Adrenal gland (tissue), 19 donors: ENCODE data around the gene GPR158. TPM values are rescaled to one million over a fixed set of nuclear protein-coding genes. Genes with fewer than 3 reads are reported as not detected.
A peak's percentile ranks its signal among the peaks of the same experiment; 100 is the strongest.

Experiments
- DNase-seq, 7 donors: peaks; one replicate each; pipeline ENCODE4 v3.0.0-alpha.2; 2019 to 2020
- H3K27ac ChIP-seq, 5 donors: fragments of 200-600 bp; sonication (generic) in 4 of 5; 1 replicate in 3 of 5; 2 replicates in 2 of 5; pipeline versions ENCODE4 v1.5.1 to v1.8.0; 2016 to 2020; ENCODE audit warnings: mild to moderate bottlenecking in 1 of 5
- H3K27me3 ChIP-seq: fragments of 200-600 bp; 2 replicates; pipeline ENCODE4 v1.8.0; 2021
- H3K36me3 ChIP-seq, 2 donors: fragments of 200-600 bp; replicated peaks in 1 of 2; 1 replicate in 1 of 2; 2 replicates in 1 of 2; pipeline versions ENCODE4 v1.5.1 to v1.8.0; 2018 to 2022
- H3K4me1 ChIP-seq, 2 donors: fragments of 200-600 bp; replicated peaks in 1 of 2; 1 replicate in 1 of 2; 2 replicates in 1 of 2; pipeline versions ENCODE4 v1.5.1 to v1.8.0; 2018 to 2021
- H3K4me3 ChIP-seq, 4 donors: fragments of 200-600 bp; sonication (generic) in 3 of 4; one replicate each; pipeline ENCODE4 v1.5.1; 2016 to 2018
- H3K9me3 ChIP-seq, 3 donors: fragments of 200-600 bp; sonication (generic) in 1 of 3; replicated peaks in 1 of 3; 1 replicate in 2 of 3; 2 replicates in 1 of 3; pipeline versions ENCODE4 v1.5.1 to v1.8.0; 2016 to 2021
- POLR2A ChIP-seq, 2 donors: fragments of 450-650 bp; IDR thresholded peaks; one replicate each; pipeline ENCODE4 v1.6.1; 2017; ENCODE audit warnings: antibody characterized with exemption in 2 of 2, mild to moderate bottlenecking in 2 of 2, moderate library complexity in 1 of 2
- WGBS, 4 donors: extraction: QIAGEN DNeasy Blood & Tissue Kit in 2 of 4; methylation state at CpG; one replicate each; pipeline versions ENCODE4 v1.1.5 to v1.1.7; 2013 to 2017; 5-methylcytosine and 5-hydroxymethylcytosine counted together
- intact Hi-C, 2 donors: fragments of 100-400 bp; cut with DNase I; formaldehyde crosslinking; loops; one replicate each; pipeline versions ENCODE4 v1.14.1 to v1.15.0; 2022 to 2023
- long read RNA-seq, 10 donors: library from polyadenylated mRNA in 3 of 10; unstranded in 2 of 10; stranded (forward) in 1 of 10; transcript quantifications; one replicate each; pipeline ENCODE4 v2.0.0 and lab custom pipeline, GENCODE V29; 2021 to 2026
- polyA plus RNA-seq, 3 donors: library from polyadenylated mRNA; stranded (reverse); fragments of 200-250 nt in 2 of 3; fragments of 350-450 nt in 1 of 3; fragmentation: Illumina TruSeq in 1 of 3; extraction: RNeasy Lipid Tissue Mini Kit (QIAGEN cat#74804) in 1 of 3; gene quantifications; one replicate each; pipeline ENCODE4 v1.2.3, GENCODE V29; 2013 to 2014
- total RNA-seq, 9 donors: library from RNA; depleted of rRNA in 4 of 9; stranded (reverse); fragments of >200 nt in 4 of 9; fragments of 120-200 nt in 1 of 9; fragmentation: NEBNext Ultra II Directional in 1 of 9; extraction: Animal tissue kit (Norgen Biotek cat#: 25700) in 1 of 9; gene quantifications; one replicate each; pipeline versions ENCODE4 v1.1.0 to v1.2.4, GENCODE V29; 2013 to 2023
- TF ChIP-seq, protein P1 (sequence below), 6 experiments: fragments of 450-650 bp in 4 of 6; fragments of 200-600 bp in 2 of 6; sonication (generic) in 1 of 6; IDR thresholded peaks; 1 replicate in 5 of 6; 2 replicates in 1 of 6; pipeline versions ENCODE4 v1.5.1 to v1.8.0; 2016 to 2021; ENCODE audit warnings: antibody characterized with exemption in 6 of 6, mild to moderate bottlenecking in 2 of 6, moderate library complexity in 1 of 6
- donor health status: healthy with polysubstance abuse.
- donor health status: Bipolar disorder and iron deficiency.
- donor health status: DM: yes; HTN: yes; CAD: no.
- donor health status: DM: no; HTN: no; CAD: no.
- donor health status: DM: no; HTN: no; CAD: no.
- donor health status: DM: yes; HTN: yes; CAD: no.

Gene GPR158
- 1 to 10 TPM in 4 of 9 donors, under 1 TPM in 3, not detected in 2; 0.04 to 2.5 (median 1.2) TPM for total RNA-seq
- polyA plus RNA-seq, result 1 to 10 TPM in 1 of 3 donors, under 1 TPM in 2; 0.24 to 2.3 (median 0.64) TPM
- long read RNA-seq, donor 1, result 0 reads
- long read RNA-seq, donor 2, result 0 reads
- long read RNA-seq, donor 3, full-length matches to known transcripts, result 1 of 1 reads
- long read RNA-seq, donor 3, partial matches to known transcripts, result 0 of 1 reads
- long read RNA-seq, donor 3, other reads (novel, unspliced or antisense), result 0 of 1 reads
- long read RNA-seq, donor 4, result 0 reads
- long read RNA-seq, donor 5, result 0 reads
- long read RNA-seq, donor 6, full-length matches to known transcripts, result 1 of 1 reads
- long read RNA-seq, donor 6, partial matches to known transcripts, result 0 of 1 reads
- long read RNA-seq, donor 6, other reads (novel, unspliced or antisense), result 0 of 1 reads
- long read RNA-seq, donor 7, result 0 reads
- long read RNA-seq, donor 8, result 0 reads
- long read RNA-seq, donor 9, result 0 reads
- long read RNA-seq, donor 10, result 0 reads

GRCh38 chr10:25174461-25175230 is at the start of gene GPR158:
GPR158 (plus strand) TSS chr10:25175001; CDS start chr10:25175421, 420 bp downstream.
- DNase-seq, result peak; percentile 86 to 96 (median 93)
- Histone ChIP-seq H3K4me3 (peak within 1 kb of the TSS in 2 of 4 donors; percentile 45 to 55), H3K27ac (peak within 1 kb of the TSS in 1 of 5 donors; percentile 47), H3K4me1 (peaks cover 13% of the 10 kb centered on the region in 2 donors), H3K9me3 (no peaks in the 10 kb centered on the region), H3K27me3 (peaks cover 28% of the 10 kb centered on the region), H3K36me3 (no peaks in the 10 kb centered on the region)
- TF ChIP-seq POLR2A (IDR thresholded peaks at IDR 0.05), result peak; percentile 21 to 63
- TF ChIP-seq, protein P1, sequence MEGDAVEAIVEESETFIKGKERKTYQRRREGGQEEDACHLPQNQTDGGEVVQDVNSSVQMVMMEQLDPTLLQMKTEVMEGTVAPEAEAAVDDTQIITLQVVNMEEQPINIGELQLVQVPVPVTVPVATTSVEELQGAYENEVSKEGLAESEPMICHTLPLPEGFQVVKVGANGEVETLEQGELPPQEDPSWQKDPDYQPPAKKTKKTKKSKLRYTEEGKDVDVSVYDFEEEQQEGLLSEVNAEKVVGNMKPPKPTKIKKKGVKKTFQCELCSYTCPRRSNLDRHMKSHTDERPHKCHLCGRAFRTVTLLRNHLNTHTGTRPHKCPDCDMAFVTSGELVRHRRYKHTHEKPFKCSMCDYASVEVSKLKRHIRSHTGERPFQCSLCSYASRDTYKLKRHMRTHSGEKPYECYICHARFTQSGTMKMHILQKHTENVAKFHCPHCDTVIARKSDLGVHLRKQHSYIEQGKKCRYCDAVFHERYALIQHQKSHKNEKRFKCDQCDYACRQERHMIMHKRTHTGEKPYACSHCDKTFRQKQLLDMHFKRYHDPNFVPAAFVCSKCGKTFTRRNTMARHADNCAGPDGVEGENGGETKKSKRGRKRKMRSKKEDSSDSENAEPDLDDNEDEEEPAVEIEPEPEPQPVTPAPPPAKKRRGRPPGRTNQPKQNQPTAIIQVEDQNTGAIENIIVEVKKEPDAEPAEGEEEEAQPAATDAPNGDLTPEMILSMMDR (IDR thresholded peaks at IDR 0.05), result no peak
- intact Hi-C loops, result no loop called here
- WGBS, 4 donors, result 2% methylated on average over 10 to 83 of the region's 83 CpGs

DNA sequence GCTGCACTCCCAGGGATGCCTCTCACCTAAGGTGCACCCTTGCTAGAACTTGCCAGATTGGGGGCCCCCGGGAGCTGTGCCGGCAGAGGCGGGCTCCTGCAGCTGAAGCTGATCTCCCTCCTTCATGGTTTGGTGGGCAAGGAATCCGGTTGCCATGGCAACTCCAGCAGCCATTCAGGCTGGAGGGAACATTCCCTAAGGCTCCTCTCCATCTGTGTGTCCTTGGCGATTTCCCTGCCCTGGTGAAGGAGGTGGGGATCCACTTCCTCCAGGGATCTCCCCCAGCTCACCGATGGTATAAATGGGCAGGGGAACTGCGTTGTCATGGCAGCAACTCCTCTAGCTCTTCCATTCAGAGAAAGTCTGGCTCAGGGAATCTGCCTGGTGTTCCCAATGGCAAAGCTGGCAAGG is 49.6 kb upstream of the GPR158 start:
- Histone ChIP-seq H3K9me3 (no peaks in the 10 kb centered on the region), H3K4me3 (no peak overlapping the region), H3K36me3 (no peaks in the 10 kb centered on the region), H3K4me1 (no peaks in the 10 kb centered on the region), H3K27me3 (no peaks in the 10 kb centered on the region), H3K27ac (no peak overlapping the region)
- 23 to 37% (median 30%) methylated on average over 6 to 7 of the region's 7 CpGs for WGBS, 4 donors
- no peak for TF ChIP-seq POLR2A (IDR thresholded peaks at IDR 0.05)
- TF ChIP-seq, protein P1 (IDR thresholded peaks at IDR 0.05), result no peak
- intact Hi-C loops, result no loop called here
- no peak for DNase-seq

GRCh38 chr10:25129592-25129991 is 45.2 kb upstream of the GPR158 start:
- Histone ChIP-seq H3K27me3 (no peaks in the 10 kb centered on the region), H3K36me3 (no peaks in the 10 kb centered on the region), H3K27ac (no peak overlapping the region), H3K9me3 (no peaks in the 10 kb centered on the region), H3K4me3 (no peak overlapping the region), H3K4me1 (no peaks in the 10 kb centered on the region)
- intact Hi-C loops, result no loop called here
- DNase-seq, result no peak
- WGBS, 4 donors, result 45 to 61% (median 56%) methylated on average over 4 of the region's 4 CpGs
- TF ChIP-seq, protein P1 (IDR thresholded peaks at IDR 0.05), result no peak
- no peak for TF ChIP-seq POLR2A (IDR thresholded peaks at IDR 0.05)

DNA sequence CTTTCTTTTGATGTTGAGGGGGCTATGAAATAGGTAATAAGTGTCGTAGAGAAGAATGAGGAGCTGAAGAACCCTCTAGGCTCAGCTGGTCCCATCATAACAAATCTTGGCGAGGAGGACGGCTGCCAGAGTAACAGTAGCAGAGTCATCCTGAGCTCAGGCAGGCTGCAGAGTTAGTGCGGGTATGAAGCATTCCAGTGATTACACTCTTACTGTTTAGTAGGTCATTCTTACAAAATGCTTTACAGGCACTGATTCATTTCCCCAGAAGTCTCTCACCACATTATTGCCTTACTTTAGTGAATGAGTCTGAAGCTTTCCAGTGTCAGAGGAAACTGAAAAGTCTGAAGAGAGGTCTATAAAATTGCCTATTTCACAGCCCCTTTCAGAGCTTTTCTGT is 43.9 kb upstream of the GPR158 start:
- no peak for DNase-seq
- 68 to 75% (median 71%) methylated on average over 4 of the region's 4 CpGs for WGBS, 4 donors
- intact Hi-C loops, result no loop called here
- Histone ChIP-seq H3K4me1 (no peaks in the 10 kb centered on the region), H3K27me3 (no peaks in the 10 kb centered on the region), H3K27ac (no peak overlapping the region), H3K4me3 (no peak overlapping the region), H3K9me3 (no peaks in the 10 kb centered on the region), H3K36me3 (no peaks in the 10 kb centered on the region)
- no peak for TF ChIP-seq POLR2A (IDR thresholded peaks at IDR 0.05)
- TF ChIP-seq, protein P1 (IDR thresholded peaks at IDR 0.05), result no peak
